ENCODE results near the gene PPP1R12A.

GRCh38 chr12:79871621-79872020 lies 63.3 kb downstream of the PPP1R12A start:
- TF ChIP-seq CTCF (IDR thresholded peaks at IDR 0.05) (no peak), POLR2A (IDR thresholded peaks at IDR 0.05) (no peak), EP300 (IDR thresholded peaks at IDR 0.05) (no peak)
